PFSK-1 (cell line): ENCODE data around the gene HOXA5.

Source experiments
- FOXP2 ChIP-seq: optimal IDR thresholded peaks from 2 replicates; pipeline ENCODE3; 2011; ENCODE audit warnings: borderline replicate concordance, control low read depth, inconsistent platforms; ENCODE audit not compliant: insufficient read depth; ENCODE audit errors: extremely low read length, extremely low read depth
- POLR2AphosphoS5 ChIP-seq: IDR thresholded peaks from 2 replicates; pipeline ENCODE4 v1.6.1; 2012; ENCODE audit warnings: low read depth, mild to moderate bottlenecking, control low read depth, low read length, moderate library complexity
- SIN3A ChIP-seq: IDR thresholded peaks from 2 replicates; pipeline ENCODE4 v1.6.1; 2012; ENCODE audit warnings: mild to moderate bottlenecking, low read length, moderate library complexity, borderline replicate concordance; ENCODE audit not compliant: insufficient read depth
- TAF1 ChIP-seq: IDR thresholded peaks from 2 replicates; pipeline ENCODE4 v1.6.1; 2012; ENCODE audit warnings: low read length, control low read depth, borderline replicate concordance; ENCODE audit not compliant: insufficient read depth
- TF ChIP-seq, protein P1 (sequence below), 2 experiments: IDR thresholded peaks; 2 replicates each; pipeline versions ENCODE4 v1.6.1 to v1.8.0; 2011 to 2012; ENCODE audit warnings: low read depth in 2 of 2, low read length in 2 of 2, control low read depth in 1 of 2, inconsistent platforms in 1 of 2, mild to moderate bottlenecking in 1 of 2, moderate library complexity in 1 of 2; ENCODE audit not compliant: insufficient read depth in 1 of 2

DNA sequence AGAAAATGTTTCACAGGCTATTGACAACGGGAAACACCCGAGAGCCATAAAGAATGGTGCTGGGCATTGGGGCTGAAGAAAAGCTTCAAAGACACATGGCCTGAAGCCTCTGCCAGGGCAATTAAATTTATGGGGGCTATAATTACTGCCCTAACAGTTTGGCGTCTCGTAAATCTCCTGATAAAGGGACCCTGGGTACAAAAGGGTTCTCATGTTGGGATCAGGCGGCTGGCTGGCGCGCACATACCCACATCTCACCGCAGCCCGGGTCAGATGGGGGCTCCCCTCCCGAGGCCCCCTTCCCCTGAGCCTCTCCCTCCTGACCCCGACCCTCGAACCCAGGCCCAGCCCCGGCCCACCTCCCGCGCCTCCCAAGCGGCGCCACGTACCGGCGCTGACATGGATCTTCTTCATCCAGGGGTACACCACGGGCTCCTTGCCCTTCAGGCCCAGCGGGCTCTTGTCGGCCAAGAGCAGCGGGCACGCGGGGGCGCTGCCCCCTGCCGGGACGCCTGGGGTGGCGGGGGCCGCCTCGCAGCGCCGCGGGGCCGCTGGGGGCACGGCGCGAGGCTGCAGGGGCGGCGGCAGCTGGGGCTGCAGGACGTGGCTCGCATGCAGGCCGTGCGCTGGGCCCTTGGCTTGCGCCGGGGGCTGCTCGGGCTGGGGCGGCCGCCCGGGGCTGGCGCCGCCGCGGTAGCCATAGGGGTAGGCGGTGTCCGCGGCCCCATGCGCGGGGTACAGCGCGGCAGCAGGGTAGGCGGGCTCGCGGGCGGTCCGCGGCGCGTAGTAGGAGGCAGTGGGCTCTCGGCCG is 13.5 kb downstream of the HOXA5 start:
- TF ChIP-seq POLR2AphosphoS5 (no peak), SIN3A (no peak), TAF1 (no peak), FOXP2 (no peak)
- TF ChIP-seq, protein P1, sequence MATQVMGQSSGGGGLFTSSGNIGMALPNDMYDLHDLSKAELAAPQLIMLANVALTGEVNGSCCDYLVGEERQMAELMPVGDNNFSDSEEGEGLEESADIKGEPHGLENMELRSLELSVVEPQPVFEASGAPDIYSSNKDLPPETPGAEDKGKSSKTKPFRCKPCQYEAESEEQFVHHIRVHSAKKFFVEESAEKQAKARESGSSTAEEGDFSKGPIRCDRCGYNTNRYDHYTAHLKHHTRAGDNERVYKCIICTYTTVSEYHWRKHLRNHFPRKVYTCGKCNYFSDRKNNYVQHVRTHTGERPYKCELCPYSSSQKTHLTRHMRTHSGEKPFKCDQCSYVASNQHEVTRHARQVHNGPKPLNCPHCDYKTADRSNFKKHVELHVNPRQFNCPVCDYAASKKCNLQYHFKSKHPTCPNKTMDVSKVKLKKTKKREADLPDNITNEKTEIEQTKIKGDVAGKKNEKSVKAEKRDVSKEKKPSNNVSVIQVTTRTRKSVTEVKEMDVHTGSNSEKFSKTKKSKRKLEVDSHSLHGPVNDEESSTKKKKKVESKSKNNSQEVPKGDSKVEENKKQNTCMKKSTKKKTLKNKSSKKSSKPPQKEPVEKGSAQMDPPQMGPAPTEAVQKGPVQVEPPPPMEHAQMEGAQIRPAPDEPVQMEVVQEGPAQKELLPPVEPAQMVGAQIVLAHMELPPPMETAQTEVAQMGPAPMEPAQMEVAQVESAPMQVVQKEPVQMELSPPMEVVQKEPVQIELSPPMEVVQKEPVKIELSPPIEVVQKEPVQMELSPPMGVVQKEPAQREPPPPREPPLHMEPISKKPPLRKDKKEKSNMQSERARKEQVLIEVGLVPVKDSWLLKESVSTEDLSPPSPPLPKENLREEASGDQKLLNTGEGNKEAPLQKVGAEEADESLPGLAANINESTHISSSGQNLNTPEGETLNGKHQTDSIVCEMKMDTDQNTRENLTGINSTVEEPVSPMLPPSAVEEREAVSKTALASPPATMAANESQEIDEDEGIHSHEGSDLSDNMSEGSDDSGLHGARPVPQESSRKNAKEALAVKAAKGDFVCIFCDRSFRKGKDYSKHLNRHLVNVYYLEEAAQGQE (IDR thresholded peaks at IDR 0.05; ENCODE audit: insufficient read depth in 1 of 2, low read depth in 2 of 2, low read length in 2 of 2) = no peak
